ENCODE data around the gene SDF4. TPM values are rescaled to one million over a fixed set of nuclear protein-coding genes. Genes with fewer than 3 reads are reported as not detected.

The SDF4 gene
- total and polyA plus RNA-seq, 2 of the 13 experiments (the other 11 are each of a cell fraction or from before 2014, with no cell fraction given): 80.8 to 107 TPM

DNA sequence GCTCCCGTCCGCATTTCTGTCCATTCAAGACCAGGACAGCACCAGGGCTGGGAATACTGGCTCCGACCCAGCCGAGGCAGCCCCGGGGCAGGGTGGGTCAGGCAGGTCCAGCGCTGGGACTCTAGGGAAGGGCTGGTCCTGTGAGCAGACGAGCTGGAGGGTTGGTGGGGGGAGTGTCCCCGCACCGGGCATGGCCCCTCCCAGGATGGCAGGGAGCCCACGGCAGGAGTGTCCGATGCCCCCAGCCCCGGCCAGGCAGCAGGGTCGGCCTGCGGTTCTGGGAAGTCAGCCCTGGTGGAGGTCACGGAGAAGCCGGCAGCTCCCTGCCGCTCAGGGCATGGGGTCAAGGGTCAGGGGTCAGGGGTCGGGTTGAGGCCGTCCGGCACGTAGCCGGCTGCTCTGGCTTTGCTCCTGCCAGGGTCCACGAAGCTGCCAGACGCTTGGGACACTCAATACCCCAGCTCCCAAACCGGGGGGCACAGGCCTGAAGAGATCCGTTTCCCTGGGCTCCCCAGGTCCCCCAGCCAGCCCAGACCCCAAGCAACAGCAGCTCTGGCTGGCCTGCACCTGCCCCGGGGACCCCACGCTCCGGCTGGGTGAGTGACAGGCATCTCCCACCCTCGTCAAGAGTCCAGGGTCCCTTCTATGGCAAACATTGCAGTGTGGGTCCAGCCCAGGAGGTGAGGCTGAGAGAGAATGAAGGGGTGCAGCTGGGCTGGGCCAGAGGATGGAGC, 8.0 kb upstream of the SDF4 start (continued):
- TF ChIP-seq, protein P1, sequence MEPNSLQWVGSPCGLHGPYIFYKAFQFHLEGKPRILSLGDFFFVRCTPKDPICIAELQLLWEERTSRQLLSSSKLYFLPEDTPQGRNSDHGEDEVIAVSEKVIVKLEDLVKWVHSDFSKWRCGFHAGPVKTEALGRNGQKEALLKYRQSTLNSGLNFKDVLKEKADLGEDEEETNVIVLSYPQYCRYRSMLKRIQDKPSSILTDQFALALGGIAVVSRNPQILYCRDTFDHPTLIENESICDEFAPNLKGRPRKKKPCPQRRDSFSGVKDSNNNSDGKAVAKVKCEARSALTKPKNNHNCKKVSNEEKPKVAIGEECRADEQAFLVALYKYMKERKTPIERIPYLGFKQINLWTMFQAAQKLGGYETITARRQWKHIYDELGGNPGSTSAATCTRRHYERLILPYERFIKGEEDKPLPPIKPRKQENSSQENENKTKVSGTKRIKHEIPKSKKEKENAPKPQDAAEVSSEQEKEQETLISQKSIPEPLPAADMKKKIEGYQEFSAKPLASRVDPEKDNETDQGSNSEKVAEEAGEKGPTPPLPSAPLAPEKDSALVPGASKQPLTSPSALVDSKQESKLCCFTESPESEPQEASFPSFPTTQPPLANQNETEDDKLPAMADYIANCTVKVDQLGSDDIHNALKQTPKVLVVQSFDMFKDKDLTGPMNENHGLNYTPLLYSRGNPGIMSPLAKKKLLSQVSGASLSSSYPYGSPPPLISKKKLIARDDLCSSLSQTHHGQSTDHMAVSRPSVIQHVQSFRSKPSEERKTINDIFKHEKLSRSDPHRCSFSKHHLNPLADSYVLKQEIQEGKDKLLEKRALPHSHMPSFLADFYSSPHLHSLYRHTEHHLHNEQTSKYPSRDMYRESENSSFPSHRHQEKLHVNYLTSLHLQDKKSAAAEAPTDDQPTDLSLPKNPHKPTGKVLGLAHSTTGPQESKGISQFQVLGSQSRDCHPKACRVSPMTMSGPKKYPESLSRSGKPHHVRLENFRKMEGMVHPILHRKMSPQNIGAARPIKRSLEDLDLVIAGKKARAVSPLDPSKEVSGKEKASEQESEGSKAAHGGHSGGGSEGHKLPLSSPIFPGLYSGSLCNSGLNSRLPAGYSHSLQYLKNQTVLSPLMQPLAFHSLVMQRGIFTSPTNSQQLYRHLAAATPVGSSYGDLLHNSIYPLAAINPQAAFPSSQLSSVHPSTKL (CRISPR knock-in tag; IDR thresholded peaks at IDR 0.05): no peak; the same call in none of the 2 replicates
- no peak for TF ChIP-seq ZNF138 (CRISPR knock-in tag; IDR thresholded peaks at IDR 0.05; ENCODE audit: low read depth)
- TF ChIP-seq, protein P2, sequence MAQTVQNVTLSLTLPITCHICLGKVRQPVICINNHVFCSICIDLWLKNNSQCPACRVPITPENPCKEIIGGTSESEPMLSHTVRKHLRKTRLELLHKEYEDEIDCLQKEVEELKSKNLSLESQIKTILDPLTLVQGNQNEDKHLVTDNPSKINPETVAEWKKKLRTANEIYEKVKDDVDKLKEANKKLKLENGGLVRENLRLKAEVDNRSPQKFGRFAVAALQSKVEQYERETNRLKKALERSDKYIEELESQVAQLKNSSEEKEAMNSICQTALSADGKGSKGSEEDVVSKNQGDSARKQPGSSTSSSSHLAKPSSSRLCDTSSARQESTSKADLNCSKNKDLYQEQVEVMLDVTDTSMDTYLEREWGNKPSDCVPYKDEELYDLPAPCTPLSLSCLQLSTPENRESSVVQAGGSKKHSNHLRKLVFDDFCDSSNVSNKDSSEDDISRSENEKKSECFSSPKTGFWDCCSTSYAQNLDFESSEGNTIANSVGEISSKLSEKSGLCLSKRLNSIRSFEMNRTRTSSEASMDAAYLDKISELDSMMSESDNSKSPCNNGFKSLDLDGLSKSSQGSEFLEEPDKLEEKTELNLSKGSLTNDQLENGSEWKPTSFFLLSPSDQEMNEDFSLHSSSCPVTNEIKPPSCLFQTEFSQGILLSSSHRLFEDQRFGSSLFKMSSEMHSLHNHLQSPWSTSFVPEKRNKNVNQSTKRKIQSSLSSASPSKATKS (CRISPR knock-in tag; IDR thresholded peaks at IDR 0.05): no peak
- TF ChIP-seq BRCA1 (CRISPR knock-in tag; IDR thresholded peaks at IDR 0.05): no peak
- TF ChIP-seq KDM4B (CRISPR knock-in tag; IDR thresholded peaks at IDR 0.05): no peak
- TF ChIP-seq, protein P3, sequence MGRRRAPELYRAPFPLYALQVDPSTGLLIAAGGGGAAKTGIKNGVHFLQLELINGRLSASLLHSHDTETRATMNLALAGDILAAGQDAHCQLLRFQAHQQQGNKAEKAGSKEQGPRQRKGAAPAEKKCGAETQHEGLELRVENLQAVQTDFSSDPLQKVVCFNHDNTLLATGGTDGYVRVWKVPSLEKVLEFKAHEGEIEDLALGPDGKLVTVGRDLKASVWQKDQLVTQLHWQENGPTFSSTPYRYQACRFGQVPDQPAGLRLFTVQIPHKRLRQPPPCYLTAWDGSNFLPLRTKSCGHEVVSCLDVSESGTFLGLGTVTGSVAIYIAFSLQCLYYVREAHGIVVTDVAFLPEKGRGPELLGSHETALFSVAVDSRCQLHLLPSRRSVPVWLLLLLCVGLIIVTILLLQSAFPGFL (CRISPR knock-in tag; IDR thresholded peaks at IDR 0.05): no peak
- 0 out of 2 replicates have a peak, but pooled peaks have one; percentile 15 for TF ChIP-seq NRL (CRISPR knock-in tag; IDR thresholded peaks at IDR 0.05; ENCODE audit: borderline replicate concordance)
- TF ChIP-seq ZNF251 (CRISPR knock-in tag; IDR thresholded peaks at IDR 0.05): no peak
- TF ChIP-seq, protein P4, sequence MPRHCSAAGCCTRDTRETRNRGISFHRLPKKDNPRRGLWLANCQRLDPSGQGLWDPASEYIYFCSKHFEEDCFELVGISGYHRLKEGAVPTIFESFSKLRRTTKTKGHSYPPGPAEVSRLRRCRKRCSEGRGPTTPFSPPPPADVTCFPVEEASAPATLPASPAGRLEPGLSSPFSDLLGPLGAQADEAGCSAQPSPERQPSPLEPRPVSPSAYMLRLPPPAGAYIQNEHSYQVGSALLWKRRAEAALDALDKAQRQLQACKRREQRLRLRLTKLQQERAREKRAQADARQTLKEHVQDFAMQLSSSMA (CRISPR knock-in tag; IDR thresholded peaks at IDR 0.05): no peak
- TF ChIP-seq HOXD1 (CRISPR knock-in tag; IDR thresholded peaks at IDR 0.05): no peak
- TF ChIP-seq TMF1 (CRISPR knock-in tag; IDR thresholded peaks at IDR 0.05; ENCODE audit: low read depth): no peak
- TF ChIP-seq ZNF207 (IDR thresholded peaks at IDR 0.05; ENCODE audit: borderline replicate concordance): no peak
- no peak for TF ChIP-seq PLRG1 (conservative IDR thresholded peaks at IDR 0.05)
- peak; percentile 64; the same call in 1 of the 2 replicates for TF ChIP-seq ZNF709 (CRISPR knock-in tag; IDR thresholded peaks at IDR 0.05)
- peak; percentile 55; the same call in 1 of the 2 replicates for TF ChIP-seq ARHGAP35 (CRISPR knock-in tag; IDR thresholded peaks at IDR 0.05; ENCODE audit: borderline replicate concordance)
- TF ChIP-seq ZNF720 (CRISPR knock-in tag; IDR thresholded peaks at IDR 0.05): no peak
- TF ChIP-seq ZNF761 (CRISPR knock-in tag; conservative IDR thresholded peaks at IDR 0.05): no peak
- no peak for TF ChIP-seq ZXDC (CRISPR knock-in tag; IDR thresholded peaks at IDR 0.05)
- TF ChIP-seq HOXA7 (CRISPR knock-in tag; IDR thresholded peaks at IDR 0.05): no peak
